SKM-1 treated with dmso at 0.1 percent for 144 hours (cell line): Measurements from ENCODE around the gene SPRYD3.
"Not testable (repeated sequence)": the region's sequence is repeated elsewhere in the genome, so short reads cannot be mapped to it uniquely, and the experiment has no call there.

Experiments
- DNase-seq: peaks from one replicate; lab custom pipeline; 2025; ENCODE audit not compliant: unreplicated experiment; lab: John Stamatoyannopoulos, UW

The SPRYD3 gene, protein sequence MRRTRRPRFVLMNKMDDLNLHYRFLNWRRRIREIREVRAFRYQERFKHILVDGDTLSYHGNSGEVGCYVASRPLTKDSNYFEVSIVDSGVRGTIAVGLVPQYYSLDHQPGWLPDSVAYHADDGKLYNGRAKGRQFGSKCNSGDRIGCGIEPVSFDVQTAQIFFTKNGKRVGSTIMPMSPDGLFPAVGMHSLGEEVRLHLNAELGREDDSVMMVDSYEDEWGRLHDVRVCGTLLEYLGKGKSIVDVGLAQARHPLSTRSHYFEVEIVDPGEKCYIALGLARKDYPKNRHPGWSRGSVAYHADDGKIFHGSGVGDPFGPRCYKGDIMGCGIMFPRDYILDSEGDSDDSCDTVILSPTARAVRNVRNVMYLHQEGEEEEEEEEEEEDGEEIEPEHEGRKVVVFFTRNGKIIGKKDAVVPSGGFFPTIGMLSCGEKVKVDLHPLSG

DNA sequence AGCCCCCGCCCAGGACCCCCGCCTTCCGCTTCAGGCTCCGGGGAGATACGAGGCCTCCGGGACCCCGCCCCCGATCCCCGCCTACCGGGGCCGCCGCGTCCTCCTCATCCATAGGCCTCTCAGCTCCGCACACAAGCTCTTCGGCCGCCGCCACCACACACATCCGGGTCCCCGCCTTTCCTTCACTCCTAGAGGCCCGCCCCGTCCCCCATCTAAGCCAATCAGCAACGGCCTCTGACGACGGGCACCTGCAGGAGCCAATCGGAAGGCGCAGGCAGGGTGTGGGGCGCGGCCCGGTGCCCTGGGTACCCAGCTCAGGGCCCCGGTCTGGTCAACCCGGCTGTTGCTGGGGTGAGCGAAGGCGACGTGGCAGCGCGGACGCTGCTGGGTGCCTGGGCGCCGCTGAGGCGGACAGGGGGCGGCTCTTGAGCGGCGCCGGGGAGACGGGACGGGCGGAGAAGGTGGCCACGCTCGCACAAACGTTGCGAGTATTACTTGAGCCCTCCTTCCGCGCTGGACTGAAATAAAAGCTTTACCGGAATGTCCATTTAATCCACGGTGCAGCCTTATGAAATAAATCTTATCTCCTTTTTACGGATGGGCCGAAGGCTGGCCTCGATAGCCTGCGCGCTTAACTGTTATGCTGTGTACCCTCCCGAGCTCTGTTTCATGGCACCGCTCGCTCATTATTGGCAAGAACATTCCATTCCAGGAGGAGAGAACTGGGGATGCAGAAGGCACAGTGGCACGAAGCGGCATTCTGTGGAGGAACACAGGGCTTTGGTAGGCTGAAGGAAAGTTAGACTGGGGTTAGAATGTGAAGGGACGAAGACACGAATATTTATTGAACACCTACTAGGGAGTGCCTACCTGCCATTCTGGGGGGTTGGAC, at the start of gene SPRYD3:
TSS of gene SPRYD3 (minus strand) at position 165 of the 892 bp plus-strand sequence. CDS start at position 108, 57 bp downstream.
- DNase-seq, result peak; percentile 71

DNA sequence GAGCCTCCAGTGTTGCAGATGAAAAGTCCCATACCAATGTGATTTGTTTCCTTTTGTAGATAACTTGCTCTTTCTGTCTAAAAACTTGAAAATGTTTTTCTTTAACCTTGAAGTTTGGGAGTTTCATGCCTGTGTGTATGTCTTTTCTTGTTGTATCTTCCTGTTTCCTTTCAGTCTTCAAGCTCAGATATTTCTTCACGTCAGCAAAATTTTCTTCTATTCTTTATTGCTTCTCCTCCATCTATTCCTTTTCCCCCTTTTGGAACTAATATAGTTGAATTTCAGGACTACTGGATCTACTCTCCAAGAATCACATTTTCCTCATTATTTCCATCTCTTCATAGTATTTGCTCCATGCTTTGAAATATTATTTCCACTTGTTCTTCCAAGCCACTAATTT, 48.0 kb upstream of the SPRYD3 start:
- no peak for DNase-seq

- DNase-seq, result no peak
These were observed 45.1 kb upstream of the SPRYD3 start for GRCh38 chr12:53124352-53124723.

DNA sequence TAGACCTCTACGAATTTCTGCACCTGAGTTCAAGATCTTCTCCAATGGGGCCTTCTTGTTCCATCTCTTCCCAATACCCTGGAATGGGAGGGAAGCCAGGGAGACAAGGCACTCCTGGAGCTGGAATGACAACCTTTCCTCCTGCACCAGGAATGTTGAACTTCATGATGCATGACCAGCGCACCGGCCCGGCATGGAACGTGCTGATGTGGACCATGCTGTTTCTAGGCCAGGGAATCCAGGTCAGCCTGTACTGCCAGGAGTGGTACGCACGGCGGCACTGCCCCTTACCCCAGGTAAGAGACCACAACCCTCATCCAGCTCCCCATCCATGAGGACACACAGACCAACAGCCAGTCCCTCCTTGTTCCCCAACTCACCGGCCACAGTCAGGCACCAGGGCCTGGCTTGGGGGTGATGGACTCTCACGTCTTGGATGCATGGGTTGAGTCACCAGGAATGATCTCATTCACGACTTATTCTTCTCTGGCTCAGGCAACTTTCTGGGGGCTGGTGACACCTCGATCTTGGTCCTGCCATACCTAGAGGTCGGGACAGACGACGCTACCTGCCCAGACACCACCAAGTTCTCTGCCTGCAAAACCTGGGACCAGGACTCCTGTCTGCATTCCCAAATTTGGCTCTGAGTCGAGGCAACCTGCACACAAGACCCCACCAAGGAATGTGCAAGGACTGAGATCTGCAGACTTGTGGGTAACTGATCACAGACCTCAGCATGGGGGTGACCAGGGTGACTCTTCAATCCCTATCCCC, 44.6 kb upstream of the SPRYD3 start:
- no peak for DNase-seq

- DNase-seq, result no peak
These were observed 43.8 kb upstream of the SPRYD3 start for GRCh38 chr12:53122961-53123468.

DNA sequence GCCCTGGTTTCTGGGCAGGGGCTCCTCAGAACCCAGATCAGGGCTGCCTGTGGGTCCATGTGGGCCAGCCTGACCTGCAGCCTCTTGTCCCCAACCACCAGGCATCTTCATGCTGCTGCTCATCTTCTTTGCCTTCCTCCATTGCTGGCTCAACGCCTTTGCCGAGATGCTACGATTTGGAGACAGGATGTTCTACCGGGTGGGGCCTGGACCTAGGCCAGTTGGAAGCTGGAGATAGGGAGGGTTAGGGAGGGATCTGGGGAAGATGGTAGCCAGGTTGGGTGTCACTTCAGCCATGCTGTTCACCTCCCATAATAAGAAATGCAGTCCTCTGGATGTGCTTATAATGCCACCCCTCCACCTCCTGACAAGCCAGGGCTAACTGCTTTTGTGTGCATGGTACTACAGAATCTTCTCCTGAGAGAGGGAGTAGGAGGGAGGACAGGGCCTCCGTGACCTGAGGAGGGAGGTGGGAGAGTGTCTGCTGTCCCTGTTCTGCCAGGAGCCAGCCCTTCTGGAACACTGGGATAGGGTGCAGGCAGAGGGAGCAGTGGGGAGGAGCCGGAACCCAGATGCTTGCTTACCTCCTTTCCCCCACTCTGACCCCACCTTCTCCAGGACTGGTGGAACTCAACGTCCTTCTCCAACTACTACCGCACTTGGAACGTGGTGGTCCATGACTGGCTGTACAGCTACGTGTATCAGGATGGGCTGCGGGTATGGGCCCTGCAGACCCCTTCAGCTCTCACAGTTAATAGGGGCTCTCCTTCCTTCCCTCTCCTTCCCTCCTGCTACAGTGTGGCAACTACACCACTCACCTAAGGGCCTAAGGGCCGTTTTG, 41.7 kb upstream of the SPRYD3 start:
- DNase-seq, result no peak

DNA sequence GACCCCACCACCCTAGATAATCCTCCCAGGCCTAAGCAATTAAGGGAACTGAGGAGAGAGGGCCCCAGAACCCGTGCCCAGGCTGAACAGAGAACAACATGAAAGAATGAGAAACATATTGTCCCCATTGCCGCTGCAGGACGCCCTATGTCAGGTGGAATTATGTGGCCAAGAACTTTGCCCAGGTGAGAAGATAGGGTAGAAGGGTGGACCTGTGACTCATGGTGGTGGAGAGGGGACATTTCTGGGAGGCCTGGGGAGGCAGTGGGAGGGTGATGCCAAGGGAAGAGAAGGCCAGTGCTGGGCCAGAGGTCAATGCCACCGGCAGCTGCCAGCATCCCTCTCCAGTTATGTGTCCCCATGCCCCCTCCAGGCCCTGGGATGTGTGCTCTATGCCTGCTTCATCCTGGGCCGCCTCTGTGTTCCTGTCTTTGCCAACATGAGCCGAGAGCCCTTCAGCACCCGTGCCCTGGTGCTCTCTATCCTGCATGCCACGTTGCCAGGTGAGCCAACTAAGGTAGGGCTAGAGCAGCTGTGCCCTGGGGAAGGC, 39.6 kb upstream of the SPRYD3 start:
- no peak for DNase-seq

DNA sequence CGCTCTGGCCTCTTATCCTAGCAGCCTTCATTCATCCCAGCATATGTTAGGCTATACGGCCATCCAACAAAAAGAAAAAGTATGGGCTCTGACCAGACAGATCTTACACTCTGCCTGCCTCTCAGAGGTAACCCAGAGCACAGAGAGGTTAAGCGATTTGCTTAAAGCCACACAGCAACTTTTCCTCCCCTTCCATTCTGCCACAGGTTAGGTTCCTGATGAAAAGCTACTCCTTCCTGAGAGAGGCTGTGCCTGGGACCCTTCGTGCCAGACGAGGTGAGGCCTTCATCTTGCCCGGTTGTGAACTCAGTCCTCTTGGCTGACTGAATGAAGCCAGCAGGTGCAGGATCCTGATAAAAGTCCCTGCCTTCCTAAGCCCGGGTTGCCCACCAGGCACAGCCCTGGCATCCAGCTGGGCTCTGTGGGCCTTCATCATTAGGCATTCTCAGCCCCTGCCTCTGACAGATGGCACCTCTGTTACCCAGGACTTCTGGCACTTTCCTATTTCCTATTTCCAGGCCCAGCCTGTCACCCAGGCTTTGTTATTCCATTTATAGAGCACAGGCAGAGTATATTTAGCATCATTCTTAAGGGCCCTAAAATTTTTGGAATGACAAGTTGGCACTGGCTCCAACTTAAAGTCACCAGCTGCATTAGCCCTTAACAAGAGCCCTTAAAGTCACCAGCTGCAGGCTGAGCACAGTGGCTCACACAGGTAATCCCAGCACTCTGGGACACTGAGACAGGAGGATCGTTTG, 36.9 kb upstream of the SPRYD3 start:
- no peak for DNase-seq

DNA sequence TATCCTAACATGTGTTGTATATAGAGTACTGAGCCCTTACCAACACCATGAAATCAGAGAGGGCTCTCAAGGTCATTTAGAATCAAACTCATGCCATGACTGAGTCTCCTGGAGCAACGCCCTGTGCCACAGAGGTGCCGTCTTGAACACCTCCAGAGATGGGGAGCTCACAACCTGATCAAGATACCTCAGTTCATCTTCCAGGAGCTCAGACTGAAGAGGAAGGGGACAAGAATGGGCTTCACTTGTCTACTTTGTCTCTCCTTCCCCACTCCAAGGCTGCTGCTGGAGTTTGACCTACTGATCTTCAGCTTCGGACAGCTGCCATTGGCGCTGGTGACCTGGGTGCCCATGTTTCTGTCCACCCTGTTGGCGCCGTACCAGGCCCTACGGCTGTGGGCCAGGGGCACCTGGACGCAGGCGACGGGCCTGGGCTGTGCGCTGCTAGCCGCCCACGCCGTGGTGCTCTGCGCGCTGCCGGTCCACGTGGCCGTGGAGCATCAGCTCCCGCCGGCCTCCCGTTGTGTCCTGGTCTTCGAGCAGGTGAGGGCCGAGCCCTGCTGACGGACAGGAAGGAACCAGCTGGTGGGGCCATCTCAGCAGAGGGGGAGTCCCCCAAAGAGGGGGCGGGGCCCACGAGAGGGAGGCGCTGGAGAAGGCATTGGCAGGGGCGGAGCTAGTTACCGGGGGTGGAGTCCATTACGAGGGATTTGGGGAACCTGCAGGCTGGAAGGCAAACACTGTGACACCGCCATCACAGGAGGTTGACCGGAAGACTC, 36.1 kb upstream of the SPRYD3 start:
- DNase-seq, result no peak

GRCh38 chr12:53113951-53114350, 34.8 kb upstream of the SPRYD3 start:
- DNase-seq, result no peak

DNA sequence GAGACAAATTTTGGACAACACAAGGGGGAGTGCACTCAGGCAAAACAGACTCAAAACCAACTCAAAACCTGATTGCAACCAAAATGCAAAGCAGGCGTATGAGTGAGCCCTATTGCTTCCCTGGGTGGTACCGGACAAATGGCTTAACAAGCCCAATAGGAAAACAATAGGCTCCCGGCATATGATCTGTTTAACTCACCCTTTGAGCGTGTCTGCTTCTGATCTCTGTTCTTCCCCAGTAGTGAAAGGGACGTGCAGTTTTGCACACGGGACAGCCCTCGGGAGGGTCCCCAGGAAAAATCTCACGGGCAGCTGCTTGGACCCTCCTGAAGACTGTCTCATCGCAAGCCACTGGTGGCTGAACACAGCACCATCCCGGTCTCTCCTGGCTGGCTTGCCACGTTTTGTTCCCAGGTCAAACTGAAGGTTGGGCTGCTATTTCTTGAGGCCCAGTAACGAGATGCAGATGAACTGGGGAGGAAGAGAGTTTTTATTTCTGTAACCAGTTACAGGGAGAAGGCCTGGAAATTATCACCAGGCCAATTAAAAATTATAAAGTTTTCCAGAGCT, 34.0 kb upstream of the SPRYD3 start:
- no peak for DNase-seq

DNA sequence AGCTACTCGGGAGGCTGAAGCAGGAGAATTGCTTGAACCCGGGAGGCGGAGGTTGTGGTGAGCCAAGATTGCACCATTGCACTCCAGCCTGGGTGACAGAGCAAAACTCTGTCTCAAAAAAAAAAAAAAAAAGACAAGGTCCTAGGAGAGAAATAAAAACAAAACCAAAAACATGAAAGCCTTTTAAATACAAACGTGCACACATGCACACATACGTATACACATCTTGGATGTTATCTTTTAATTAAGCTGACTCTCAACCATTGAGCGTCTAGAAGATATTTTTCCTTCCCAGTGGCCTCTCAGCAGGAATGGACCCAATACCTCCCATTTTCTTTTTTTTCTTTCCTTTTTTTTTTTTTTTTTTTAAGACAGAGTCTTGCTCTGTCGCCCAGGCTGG, 33.2 kb upstream of the SPRYD3 start:
- DNase-seq, result not testable (repeated sequence)

- no peak for DNase-seq
These were observed 27.9 kb upstream of the SPRYD3 start for GRCh38 chr12:53107122-53107521.

- no peak for DNase-seq
These were observed 26.7 kb upstream of the SPRYD3 start for GRCh38 chr12:53105712-53106439.

DNA sequence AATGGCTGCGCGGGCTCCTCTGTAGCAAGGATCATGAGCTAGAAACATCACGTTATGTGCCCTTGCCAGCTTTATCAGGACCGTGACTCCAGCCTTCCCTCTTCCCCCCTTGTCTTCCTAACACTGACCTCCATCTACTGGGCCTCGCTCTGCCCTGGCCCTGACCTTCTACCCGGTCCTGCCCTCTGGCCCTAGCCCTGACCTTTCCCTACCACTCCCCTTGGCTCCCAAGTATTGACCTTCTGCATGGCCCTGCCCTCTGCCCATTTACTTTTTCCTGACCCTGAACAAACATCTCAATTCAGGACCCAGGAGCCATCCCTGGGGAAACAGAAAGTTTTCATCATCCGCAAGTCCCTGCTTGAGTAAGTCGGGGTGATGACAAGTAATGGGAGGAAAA, 26.1 kb upstream of the SPRYD3 start:
- no peak for DNase-seq

DNA sequence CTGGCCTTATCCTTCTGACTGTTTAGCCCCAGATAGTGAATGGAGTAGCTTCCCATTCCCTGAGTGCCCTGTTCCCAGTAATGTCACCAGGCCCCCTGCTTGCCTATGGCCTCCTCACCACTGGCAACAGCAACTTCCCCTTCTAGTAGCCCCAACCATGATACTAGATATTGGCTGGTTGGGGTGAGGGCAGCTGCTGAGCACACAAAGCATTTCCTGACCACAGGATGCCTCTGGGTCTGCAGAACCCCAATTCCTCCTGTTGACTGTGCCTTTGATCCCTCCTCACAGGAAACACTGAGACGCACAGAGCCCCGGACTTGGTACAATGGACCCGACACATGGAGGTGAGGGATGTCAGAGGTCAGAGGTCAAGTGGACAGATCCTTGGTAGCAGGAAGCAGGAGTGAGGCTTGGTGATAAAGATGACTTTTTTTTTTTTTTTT, 24.7 kb upstream of the SPRYD3 start:
- DNase-seq, result peak; percentile 64
